ENCODE measurements around the gene IKZF5. TPM values are rescaled to one million over a fixed set of nuclear protein-coding genes. Genes with fewer than 3 reads are reported as not detected.

IKZF5 gene
- total and polyA plus RNA-seq, 9 of the 15 experiments (the other 6 are each of a cell fraction or from before 2014, with no cell fraction given), result 3.8 to 19.6 (median 12.4) TPM

GRCh38 chr10:123004298-123004697 lies 4.3 kb downstream of the IKZF5 start:
- no peaks in the 10 kb centered on the region for H3K27me3 ChIP-seq (ENCODE audit: control insufficient read depth in 2 of 2, insufficient read depth in 2 of 2, low read length in 2 of 2)
- FAIRE-seq, result no peak
- DNase-seq (ENCODE audit: extremely low read depth in 1 of 4, low spot score in 3 of 4), result no peak
- no peak overlapping the region for H3K4me2 ChIP-seq (ENCODE audit: insufficient read depth, low read length)
- peaks cover 87% of the 10 kb centered on the region for H3K79me2 ChIP-seq (ENCODE audit: control insufficient read depth, insufficient read depth, low read length)
- H3K9me1 ChIP-seq (ENCODE audit: control insufficient read depth, insufficient read depth, low read length), result no peaks in the 10 kb centered on the region
- ChIA-PET CTCF (ENCODE audit: low intra/inter-chr PET ratio) (no interaction called here), POLR2A (no interaction called here)
- H3K9ac ChIP-seq (ENCODE audit: insufficient read depth in 1 of 2, low read depth in 2 of 2, low read length in 2 of 2), result no peak overlapping the region
- WGBS (ENCODE audit: insufficient coverage, low coverage, missing lambda C conversion rate), result 8% methylated on average over 2 of the region's 2 CpGs
- peaks cover 7 to 11% of the 10 kb centered on the region in 2 experiments; a peak in 4 of 5 replicates for H3K4me1 ChIP-seq (replicated peaks in 1 of 2; ENCODE audit: control insufficient read depth in 2 of 2, insufficient read depth in 2 of 2, low read length in 2 of 2)
- H3K36me3 ChIP-seq (ENCODE audit: control insufficient read depth, insufficient read depth, low read length), result peaks cover 19% of the 10 kb centered on the region
- intact Hi-C loops (cut with micrococcal nuclease) (no loop called here), in situ Hi-C loops (cut with MboI) (no loop called here)
- H2AFZ ChIP-seq (ENCODE audit: low read depth, low read length), result no peak overlapping the region
- no peak for ATAC-seq
- no peak overlapping the region for H3K27ac ChIP-seq (ENCODE audit: extremely low read depth, low read depth, low read length)
- no TSS peak for BruUV-seq (replicated peaks)
- H4K20me1 ChIP-seq (replicated peaks; ENCODE audit: control insufficient read depth, insufficient read depth, low read length), result no peaks in the 10 kb centered on the region
- H3K4me3 ChIP-seq, result no peak overlapping the region
- H3K9me3 ChIP-seq (replicated peaks; ENCODE audit: control insufficient read depth, insufficient read depth, low read depth, low read length), result no peaks in the 10 kb centered on the region
- TF ChIP-seq ZFP36 (IDR thresholded peaks at IDR 0.05; ENCODE audit: low read depth, low read length, partially characterized antibody), result no peak
- no peak for TF ChIP-seq TEAD1 (CRISPR knock-in tag; IDR thresholded peaks at IDR 0.05)
- TF ChIP-seq PRDM10 (IDR thresholded peaks at IDR 0.05; ENCODE audit: partially characterized antibody), result no peak
- TF ChIP-seq GMEB1 (CRISPR knock-in tag; IDR thresholded peaks at IDR 0.05), result no peak
- no peak for TF ChIP-seq FOXA3 (CRISPR knock-in tag; conservative IDR thresholded peaks at IDR 0.05 in 1 of 2, IDR thresholded peaks at IDR 0.05 in 1 of 2)
- TF ChIP-seq ZKSCAN1 (IDR thresholded peaks at IDR 0.05; ENCODE audit: low read depth, low read length), result no peak
- no peak for TF ChIP-seq NCOA2 (IDR thresholded peaks at IDR 0.05; ENCODE audit: partially characterized antibody in 2 of 2)

All from K562 (cell line).